GM12878 (cell line): ENCODE measurements around the gene FBXW7.

Source experiments
- CBX5 ChIP-seq: sonication (generic); IDR thresholded peaks from 2 replicates; pipeline ENCODE4 v1.6.1; 2016; ENCODE audit warnings: low read depth, moderate library complexity, mild to moderate bottlenecking, inconsistent platforms
- CHD1 ChIP-seq: IDR thresholded peaks from 2 replicates; pipeline ENCODE4 v1.6.1; 2012; ENCODE audit warnings: low read depth, low read length, improper control_type of control experiment
- CHD4 ChIP-seq: fragments of 200-600 bp; sonication (generic); IDR thresholded peaks from 2 replicates; pipeline ENCODE4 v1.6.1; 2016; ENCODE audit warnings: mild to moderate bottlenecking
- EP300 ChIP-seq, 2 experiments: fragments of 150-350 bp in 1 of 2; IDR thresholded peaks; 2 replicates each; pipeline ENCODE4 v1.6.1; 2011 to 2012; ENCODE audit warnings: low read depth in 2 of 2, low read length in 2 of 2, borderline replicate concordance in 1 of 2, improper control_type of control experiment in 1 of 2, inconsistent platforms in 1 of 2; ENCODE audit not compliant: control insufficient read depth in 1 of 2
- NFIC ChIP-seq: IDR thresholded peaks from 2 replicates; pipeline ENCODE4 v1.6.1; 2012; ENCODE audit warnings: low read depth, mild to moderate bottlenecking, inconsistent platforms, low read length, moderate library complexity
- POLR2A ChIP-seq: IDR thresholded peaks from 2 replicates; pipeline ENCODE4 v1.6.1; 2011; ENCODE audit warnings: low read depth, mild to moderate bottlenecking, low read length
- RAD21 ChIP-seq: IDR thresholded peaks from 2 replicates; pipeline ENCODE4 v1.6.1; 2011; ENCODE audit warnings: mild to moderate bottlenecking, low read depth, low read length, moderate library complexity; ENCODE audit not compliant: insufficient read depth
- SMAD1 ChIP-seq: fragments of 450-650 bp; IDR thresholded peaks from 2 replicates; pipeline ENCODE4 v1.6.1; 2018; ENCODE audit warnings: mild to moderate bottlenecking, low read depth; ENCODE audit not compliant: partially characterized antibody
- TF ChIP-seq, protein P1 (sequence below), 3 experiments: IDR thresholded peaks in 2 of 3; conservative IDR thresholded peaks in 1 of 3; 2 replicates each; pipeline ENCODE4 v1.5.1; 2011; ENCODE audit warnings: low read depth in 3 of 3, low read length in 3 of 3, mild to moderate bottlenecking in 3 of 3, control low read depth in 2 of 3, moderate library complexity in 2 of 3, inconsistent platforms in 1 of 3, mixed read lengths in 1 of 3; ENCODE audit not compliant: control insufficient read depth in 2 of 3, insufficient read depth in 1 of 3; ENCODE audit errors: extremely low read depth in 1 of 3
- TF ChIP-seq, protein P2 (sequence below): IDR thresholded peaks from 2 replicates; pipeline ENCODE4 v1.6.1; 2011; ENCODE audit warnings: low read depth, mild to moderate bottlenecking, low read length, moderate library complexity, borderline replicate concordance; ENCODE audit errors: extremely low read depth

DNA sequence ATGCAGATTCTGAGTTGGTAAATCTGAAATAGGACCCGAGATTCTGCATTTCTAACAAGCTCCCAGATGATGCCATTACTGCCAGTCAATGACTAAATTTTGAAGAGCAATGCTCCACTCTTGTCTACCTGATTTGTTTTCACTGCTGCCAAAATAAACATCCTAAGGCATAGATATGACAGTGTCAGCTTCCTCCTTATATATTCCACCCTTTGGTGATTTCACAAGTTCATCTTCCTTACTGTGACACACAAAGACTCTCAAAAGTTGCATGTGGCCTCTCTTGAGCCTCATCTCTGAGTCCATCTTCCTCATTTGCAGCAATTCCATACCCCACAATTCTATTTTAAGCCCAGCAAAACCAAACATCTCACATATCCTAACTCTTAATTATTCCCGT lies 110.9 kb downstream of the FBXW7 start:
- TF ChIP-seq, protein P1, sequence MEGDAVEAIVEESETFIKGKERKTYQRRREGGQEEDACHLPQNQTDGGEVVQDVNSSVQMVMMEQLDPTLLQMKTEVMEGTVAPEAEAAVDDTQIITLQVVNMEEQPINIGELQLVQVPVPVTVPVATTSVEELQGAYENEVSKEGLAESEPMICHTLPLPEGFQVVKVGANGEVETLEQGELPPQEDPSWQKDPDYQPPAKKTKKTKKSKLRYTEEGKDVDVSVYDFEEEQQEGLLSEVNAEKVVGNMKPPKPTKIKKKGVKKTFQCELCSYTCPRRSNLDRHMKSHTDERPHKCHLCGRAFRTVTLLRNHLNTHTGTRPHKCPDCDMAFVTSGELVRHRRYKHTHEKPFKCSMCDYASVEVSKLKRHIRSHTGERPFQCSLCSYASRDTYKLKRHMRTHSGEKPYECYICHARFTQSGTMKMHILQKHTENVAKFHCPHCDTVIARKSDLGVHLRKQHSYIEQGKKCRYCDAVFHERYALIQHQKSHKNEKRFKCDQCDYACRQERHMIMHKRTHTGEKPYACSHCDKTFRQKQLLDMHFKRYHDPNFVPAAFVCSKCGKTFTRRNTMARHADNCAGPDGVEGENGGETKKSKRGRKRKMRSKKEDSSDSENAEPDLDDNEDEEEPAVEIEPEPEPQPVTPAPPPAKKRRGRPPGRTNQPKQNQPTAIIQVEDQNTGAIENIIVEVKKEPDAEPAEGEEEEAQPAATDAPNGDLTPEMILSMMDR (IDR thresholded peaks at IDR 0.05 in 2 of 3, conservative IDR thresholded peaks at IDR 0.05 in 1 of 3; ENCODE audit: control insufficient read depth in 2 of 3, extremely low read depth in 1 of 3, insufficient read depth in 1 of 3, low read depth in 3 of 3, low read length in 3 of 3) = no peak
- no peak for TF ChIP-seq CHD4
- no peak for TF ChIP-seq SMAD1
- TF ChIP-seq, protein P2, sequence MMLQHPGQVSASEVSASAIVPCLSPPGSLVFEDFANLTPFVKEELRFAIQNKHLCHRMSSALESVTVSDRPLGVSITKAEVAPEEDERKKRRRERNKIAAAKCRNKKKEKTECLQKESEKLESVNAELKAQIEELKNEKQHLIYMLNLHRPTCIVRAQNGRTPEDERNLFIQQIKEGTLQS = no peak
- no peak for TF ChIP-seq CHD1
- no peak for TF ChIP-seq RAD21
- no peak for TF ChIP-seq NFIC
- TF ChIP-seq CBX5 = no peak
- TF ChIP-seq POLR2A = no peak
- TF ChIP-seq EP300 (IDR thresholded peaks at IDR 0.05; ENCODE audit: borderline replicate concordance in 1 of 2, control insufficient read depth in 1 of 2, low read depth in 2 of 2, low read length in 2 of 2) = no peak
